Left lung (tissue), 10 donors: ENCODE measurements around the gene SUSD6. TPM values are rescaled to one million over a fixed set of nuclear protein-coding genes. Genes with fewer than 3 reads are reported as not detected.

ENCODE experiments used
- ATAC-seq: fragments of 200-7000 bp; cut with Tn5 transposase; one replicate; pipeline ENCODE4 v1.9.1; 2020; ENCODE audit warnings: moderate library complexity
- DNase-seq, 4 donors: peaks; one replicate each; pipeline ENCODE4 v3.0.0-alpha.2; 2013 to 2020
- H3K27ac ChIP-seq, 2 donors: fragments of 200-600 bp; sonication (generic) in 1 of 2; one replicate each; pipeline versions ENCODE4 v1.5.0 to v1.8.0; 2020 to 2021
- H3K27me3 ChIP-seq, 2 donors: fragments of 200-600 bp; sonication (generic) in 1 of 2; one replicate each; pipeline versions ENCODE4 v1.5.0 to v1.8.0; 2020 to 2021
- H3K36me3 ChIP-seq, 2 donors: fragments of 200-600 bp; sonication (generic) in 1 of 2; one replicate each; pipeline versions ENCODE4 v1.5.0 to v1.8.0; 2020 to 2021
- H3K4me1 ChIP-seq, 2 donors: fragments of 200-600 bp; one replicate each; pipeline ENCODE4 v1.8.0; 2021
- H3K4me3 ChIP-seq, 2 donors: fragments of 200-600 bp; sonication (generic) in 1 of 2; one replicate each; pipeline versions ENCODE4 v1.5.0 to v1.8.0; 2020 to 2021; ENCODE audit warnings: mild to moderate bottlenecking in 1 of 2
- H3K9me3 ChIP-seq, 2 donors: fragments of 200-600 bp; sonication (generic) in 1 of 2; one replicate each; pipeline versions ENCODE4 v1.5.0 to v1.8.0; 2020 to 2021
- CTCF ChIP-seq, 2 donors: fragments of 200-600 bp; sonication (generic) in 1 of 2; IDR thresholded peaks; one replicate each; pipeline versions ENCODE4 v1.5.0 to v1.8.0; 2021; ENCODE audit warnings: antibody characterized with exemption in 2 of 2
- intact Hi-C, 2 donors: fragments of 100-400 bp; cut with DNase I; formaldehyde crosslinking; loops; one replicate each; pipeline versions ENCODE4 v1.11.2 to v1.14.2; 2022
- polyA plus RNA-seq, 6 donors: library from polyadenylated mRNA; unstranded; fragments of 120-200 nt; gene quantifications; one replicate each; pipeline ENCODE4 v1.2.1, GENCODE V29; 2013; ENCODE audit not compliant: insufficient read length in 6 of 6
- total RNA-seq, 2 donors: library from RNA; stranded (reverse); fragmentation: NEBNext Ultra II Directional; extraction: Animal tissue kit (Norgen Biotek cat#: 25700); gene quantifications; one replicate each; pipeline ENCODE4 v1.2.1, GENCODE V29; 2021
- donor health status: DM: no; HTN: yes; CAD: no.
- donor health status: DM: no; HTN: no; CAD: no.

The SUSD6 gene
- total and polyA plus RNA-seq, 8 donors: 27.7 to 77.4 (median 31.3) TPM

GRCh38 chr14:69703047-69704039 lies 91.9 kb downstream of the SUSD6 start:
- Histone ChIP-seq H3K27ac (peak overlapping the region in 1 of 2 donors; percentile 91), H3K9me3 (no peaks in the 10 kb centered on the region), H3K27me3 (no peaks in the 10 kb centered on the region), H3K4me1 (peaks cover 14 to 73% of the 10 kb centered on the region in 2 donors), H3K36me3 (peaks cover 0 to 45% of the 10 kb centered on the region in 2 donors), H3K4me3 (no peak overlapping the region)
- intact Hi-C loops: no loop called here
- ATAC-seq (peak; percentile 38), DNase-seq (no peak)
- no peak for TF ChIP-seq CTCF (IDR thresholded peaks at IDR 0.05)

GRCh38 chr14:69704319-69704718 lies 92.9 kb downstream of the SUSD6 start:
- DNase-seq: no peak
- ATAC-seq: no peak
- peaks cover 14 to 72% of the 10 kb centered on the region in 2 donors for H3K4me1 ChIP-seq
- no peaks in the 10 kb centered on the region for H3K27me3 ChIP-seq
- peaks cover 0 to 55% of the 10 kb centered on the region in 2 donors for H3K36me3 ChIP-seq
- H3K4me3 ChIP-seq: no peak overlapping the region
- intact Hi-C loops: no loop called here
- peak overlapping the region in 1 of 2 donors; percentile 91 for H3K27ac ChIP-seq
- no peaks in the 10 kb centered on the region for H3K9me3 ChIP-seq
- no peak for TF ChIP-seq CTCF (IDR thresholded peaks at IDR 0.05)

- DNase-seq (no peak), ATAC-seq (no peak)
- Histone ChIP-seq H3K4me1 (peaks cover 14 to 72% of the 10 kb centered on the region in 2 donors), H3K27me3 (no peaks in the 10 kb centered on the region), H3K36me3 (peaks cover 0 to 64% of the 10 kb centered on the region in 2 donors), H3K27ac (peak overlapping the region in 1 of 2 donors; percentile 31), H3K9me3 (no peaks in the 10 kb centered on the region), H3K4me3 (no peak overlapping the region)
- no peak for TF ChIP-seq CTCF (IDR thresholded peaks at IDR 0.05)
- intact Hi-C loops: no loop called here
These were observed 94.3 kb downstream of the SUSD6 start for GRCh38 chr14:69705706-69706105.

- no peaks in the 10 kb centered on the region for H3K9me3 ChIP-seq
- TF ChIP-seq CTCF (IDR thresholded peaks at IDR 0.05): no peak
- H3K4me1 ChIP-seq: peaks cover 24 to 72% of the 10 kb centered on the region in 2 donors
- peaks cover 0 to 78% of the 10 kb centered on the region in 2 donors for H3K36me3 ChIP-seq
- intact Hi-C loops: no loop called here
- no peak overlapping the region for H3K27ac ChIP-seq
- DNase-seq: no peak
- H3K4me3 ChIP-seq: no peak overlapping the region
- H3K27me3 ChIP-seq: no peaks in the 10 kb centered on the region
- no peak for ATAC-seq
These were observed 96.7 kb downstream of the SUSD6 start for GRCh38 chr14:69708049-69708448.
